Thoracic aorta (tissue), 2 donors: ENCODE results near the gene ULBP3. TPM values are rescaled to one million over a fixed set of nuclear protein-coding genes. Genes with fewer than 3 reads are reported as not detected.
A peak's percentile ranks its signal among the peaks of the same experiment; 100 is the strongest.

Source experiments
- ATAC-seq: fragments of 150-250 bp; one replicate; pipeline ENCODE4 v1.8.0; 2017; ENCODE audit warnings: low read depth; ENCODE audit not compliant: insufficient number of reproducible peaks, low FRiP score
- DNase-seq: peaks from one replicate; pipeline ENCODE4 v3.0.0-alpha.2; 2020; ENCODE audit warnings: low spot score
- H3K27ac ChIP-seq, 2 donors: fragments of 200-600 bp; sonication (generic); 1 replicate in 1 of 2; 2 replicates in 1 of 2; pipeline ENCODE4 v1.5.1; 2016; ENCODE audit warnings: mild to moderate bottlenecking in 2 of 2, moderate library complexity in 2 of 2
- H3K27me3 ChIP-seq: fragments of 200-600 bp; sonication (generic); replicated peaks from 2 replicates; pipeline ENCODE4 v1.6.0; 2016; ENCODE audit warnings: mild to moderate bottlenecking; ENCODE audit not compliant: insufficient read depth
- H3K36me3 ChIP-seq: fragments of 200-600 bp; sonication (generic); one replicate; pipeline ENCODE4 v1.5.1; 2016
- H3K4me1 ChIP-seq, 2 donors: fragments of 200-600 bp; sonication (generic); 1 replicate in 1 of 2; 2 replicates in 1 of 2; pipeline versions ENCODE4 v1.5.1 to v1.6.0; 2016; ENCODE audit warnings: low read depth in 2 of 2, mild to moderate bottlenecking in 1 of 2; ENCODE audit not compliant: control insufficient read depth in 1 of 2
- H3K4me3 ChIP-seq: fragments of 200-600 bp; sonication (generic); 2 replicates; pipeline ENCODE4 v1.5.1; 2016; ENCODE audit warnings: mild to moderate bottlenecking
- H3K9me3 ChIP-seq: fragments of 200-600 bp; sonication (generic); 2 replicates; pipeline ENCODE4 v1.5.1; 2016
- total RNA-seq, 2 donors: library from RNA; depleted of rRNA; stranded (reverse); fragments of >200 nt; gene quantifications; one replicate each; pipeline versions ENCODE4 v1.1.0 to v1.2.3, GENCODE V29; 2016
- TF ChIP-seq, protein P1 (sequence below): fragments of 200-600 bp; sonication (generic); IDR thresholded peaks from one replicate; pipeline ENCODE4 v1.5.1; 2019; ENCODE audit warnings: antibody characterized with exemption

The ULBP3 gene
- total RNA-seq, 2 donors from 2014 or later, result 0.78 to 3.0 TPM

DNA sequence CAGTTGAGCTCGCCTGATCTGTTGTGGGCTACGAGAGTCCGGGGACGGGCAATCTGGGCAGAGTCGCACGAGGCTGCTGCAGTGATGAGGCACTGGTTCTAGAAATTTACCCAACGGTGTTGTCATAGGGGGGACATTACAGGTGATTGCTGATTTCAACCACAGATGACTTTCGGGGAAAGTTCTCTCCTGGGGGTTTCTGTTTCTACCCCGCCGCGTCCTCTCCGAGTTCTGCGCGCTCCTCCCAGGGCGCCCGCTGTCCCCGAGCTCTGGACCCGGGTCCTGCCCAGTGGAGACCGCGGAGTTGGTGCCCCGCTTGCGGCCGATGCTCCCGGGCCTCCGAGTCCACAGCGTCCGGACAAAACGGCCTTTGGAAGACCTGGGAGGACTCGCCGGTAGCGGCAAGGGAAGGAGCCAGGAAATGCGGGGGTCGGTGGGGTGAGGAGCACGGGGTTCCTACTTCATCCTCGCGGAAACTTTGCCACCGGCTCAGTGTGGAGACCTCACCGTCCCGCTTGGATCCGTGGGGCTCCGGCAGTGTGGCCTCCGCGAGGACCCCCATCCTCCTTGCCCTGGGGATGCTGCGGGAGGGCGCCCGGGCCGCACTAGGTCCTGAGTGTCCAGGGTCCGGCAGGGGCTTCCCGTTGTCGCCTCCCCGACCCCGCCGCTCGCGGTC lies 31.3 kb downstream of the ULBP3 start:
- H3K4me1 ChIP-seq, result peaks cover 13 to 16% of the 10 kb centered on the region in 2 donors
- H3K9me3 ChIP-seq, result no peaks in the 10 kb centered on the region
- DNase-seq (no peak), ATAC-seq (no peak)
- peaks cover 12% of the 10 kb centered on the region for H3K27me3 ChIP-seq
- no peaks in the 10 kb centered on the region for H3K36me3 ChIP-seq
- H3K27ac ChIP-seq, result no peak overlapping the region
- peak overlapping the region; percentile 66 for H3K4me3 ChIP-seq
- TF ChIP-seq, protein P1, sequence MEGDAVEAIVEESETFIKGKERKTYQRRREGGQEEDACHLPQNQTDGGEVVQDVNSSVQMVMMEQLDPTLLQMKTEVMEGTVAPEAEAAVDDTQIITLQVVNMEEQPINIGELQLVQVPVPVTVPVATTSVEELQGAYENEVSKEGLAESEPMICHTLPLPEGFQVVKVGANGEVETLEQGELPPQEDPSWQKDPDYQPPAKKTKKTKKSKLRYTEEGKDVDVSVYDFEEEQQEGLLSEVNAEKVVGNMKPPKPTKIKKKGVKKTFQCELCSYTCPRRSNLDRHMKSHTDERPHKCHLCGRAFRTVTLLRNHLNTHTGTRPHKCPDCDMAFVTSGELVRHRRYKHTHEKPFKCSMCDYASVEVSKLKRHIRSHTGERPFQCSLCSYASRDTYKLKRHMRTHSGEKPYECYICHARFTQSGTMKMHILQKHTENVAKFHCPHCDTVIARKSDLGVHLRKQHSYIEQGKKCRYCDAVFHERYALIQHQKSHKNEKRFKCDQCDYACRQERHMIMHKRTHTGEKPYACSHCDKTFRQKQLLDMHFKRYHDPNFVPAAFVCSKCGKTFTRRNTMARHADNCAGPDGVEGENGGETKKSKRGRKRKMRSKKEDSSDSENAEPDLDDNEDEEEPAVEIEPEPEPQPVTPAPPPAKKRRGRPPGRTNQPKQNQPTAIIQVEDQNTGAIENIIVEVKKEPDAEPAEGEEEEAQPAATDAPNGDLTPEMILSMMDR, result no peak

DNA sequence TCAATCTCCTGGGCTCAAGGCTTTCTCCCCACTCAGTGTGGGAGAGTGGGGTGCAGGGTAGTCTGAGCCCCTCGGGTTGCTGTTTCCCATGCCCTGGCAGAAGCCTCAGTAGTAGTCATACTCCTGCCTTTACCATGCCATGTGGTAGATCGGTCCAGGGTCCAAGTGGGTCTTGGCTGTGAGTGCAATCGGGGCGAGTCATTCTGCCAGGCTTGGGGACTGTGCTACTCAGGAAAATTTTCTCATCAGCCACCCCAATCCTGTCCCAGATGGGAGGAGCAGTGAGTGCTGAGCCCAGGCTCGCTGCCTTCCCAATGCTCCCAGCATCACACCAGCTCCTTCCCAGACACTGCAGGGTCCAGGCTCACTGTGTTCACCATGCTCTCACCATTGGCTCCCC lies 32.8 kb downstream of the ULBP3 start:
- ATAC-seq, result no peak
- no peaks in the 10 kb centered on the region for H3K9me3 ChIP-seq
- H3K36me3 ChIP-seq, result no peaks in the 10 kb centered on the region
- H3K27ac ChIP-seq, result no peak overlapping the region
- H3K4me1 ChIP-seq, result peaks cover 13 to 16% of the 10 kb centered on the region in 2 donors
- peaks cover 12% of the 10 kb centered on the region for H3K27me3 ChIP-seq
- DNase-seq, result no peak
- H3K4me3 ChIP-seq, result no peak overlapping the region
- TF ChIP-seq, protein P1, result no peak

DNA sequence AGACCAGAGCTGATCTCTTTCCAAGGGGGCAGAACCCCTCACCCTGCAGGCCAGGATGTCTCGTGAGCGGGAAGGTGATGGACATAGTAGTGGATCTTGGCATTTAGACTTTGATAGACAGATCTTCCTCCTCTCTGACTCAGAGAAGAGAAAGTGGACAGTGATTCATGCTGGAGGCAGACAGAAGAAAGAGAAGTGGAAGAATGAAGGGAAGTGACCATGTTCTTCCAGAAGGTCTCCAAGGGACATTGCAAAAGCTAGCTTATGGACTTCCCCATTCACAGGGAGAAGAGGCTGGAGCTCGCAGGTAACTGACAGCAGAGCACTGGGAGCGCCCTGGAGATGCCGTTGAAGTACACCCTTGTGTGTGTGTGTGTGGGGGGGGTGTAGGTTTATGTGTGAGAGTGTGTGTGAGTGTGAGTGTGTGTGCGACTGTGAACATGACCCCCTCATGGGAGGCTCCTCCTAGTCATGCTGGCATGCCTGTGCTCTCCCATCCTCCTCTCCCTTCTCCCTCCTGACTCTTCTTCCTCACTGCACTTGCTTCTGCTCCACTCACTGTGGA lies 35.6 kb downstream of the ULBP3 start:
- ATAC-seq, result no peak

DNA sequence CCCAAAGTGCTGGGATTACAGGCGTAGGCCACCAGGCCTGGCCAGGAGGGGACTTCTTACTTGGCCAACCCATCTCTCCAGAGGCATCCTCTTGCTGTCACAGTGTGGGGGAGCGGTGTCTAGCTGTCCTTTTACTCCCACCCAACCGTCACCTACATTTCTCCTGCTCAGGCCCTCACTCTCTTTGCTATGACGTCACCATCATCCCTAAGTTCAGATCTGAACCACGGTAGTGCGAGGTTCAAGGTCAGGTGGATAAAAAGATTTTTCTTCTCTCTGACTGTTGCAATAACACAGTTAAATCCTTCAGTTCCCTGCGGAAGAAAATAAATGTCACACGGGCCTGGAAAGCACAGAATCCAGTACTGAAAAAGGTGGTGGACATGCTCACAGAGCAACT lies 36.3 kb downstream of the ULBP3 start:
- no peak for ATAC-seq
- H3K36me3 ChIP-seq, result no peaks in the 10 kb centered on the region
- TF ChIP-seq, protein P1, result no peak
- no peaks in the 10 kb centered on the region for H3K9me3 ChIP-seq
- H3K27me3 ChIP-seq, result peaks cover 7% of the 10 kb centered on the region
- H3K27ac ChIP-seq, result no peak overlapping the region
- no peak for DNase-seq
- peaks cover 3 to 6% of the 10 kb centered on the region in 2 donors for H3K4me1 ChIP-seq
- H3K4me3 ChIP-seq, result no peak overlapping the region

More for the DNA sequence above, 35.6 kb downstream of the ULBP3 start:
- DNase-seq, result no peak
- Histone ChIP-seq H3K4me3 (no peak overlapping the region), H3K27ac (no peak overlapping the region), H3K4me1 (peaks cover 10 to 13% of the 10 kb centered on the region in 2 donors), H3K36me3 (no peaks in the 10 kb centered on the region), H3K27me3 (peaks cover 12% of the 10 kb centered on the region), H3K9me3 (no peaks in the 10 kb centered on the region)
- TF ChIP-seq, protein P1, result no peak

DNA sequence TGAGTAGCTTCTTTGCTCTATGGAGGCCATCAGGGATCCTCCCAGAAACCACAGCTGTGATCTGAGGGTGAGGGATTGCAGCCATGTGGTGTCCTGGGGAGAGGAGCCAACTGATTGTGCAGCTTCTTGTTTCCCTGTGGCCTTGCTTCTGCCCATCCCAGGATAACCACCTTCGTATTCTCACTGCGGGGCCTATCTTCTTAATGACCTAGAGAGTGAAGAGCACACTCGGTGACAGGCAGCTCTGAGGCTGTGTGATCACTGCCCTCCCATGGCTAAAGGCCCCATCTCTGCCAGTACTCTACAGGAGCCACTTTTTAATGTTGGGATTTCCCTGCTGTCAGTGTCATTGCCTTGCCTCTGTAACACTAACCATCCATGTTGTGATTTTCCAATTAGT lies 38.3 kb downstream of the ULBP3 start:
- TF ChIP-seq, protein P1, result no peak
- Histone ChIP-seq H3K27me3 (peaks cover 8% of the 10 kb centered on the region), H3K27ac (no peak overlapping the region), H3K9me3 (no peaks in the 10 kb centered on the region), H3K36me3 (no peaks in the 10 kb centered on the region), H3K4me3 (no peak overlapping the region), H3K4me1 (peaks cover 3% of the 10 kb centered on the region in 2 donors)
- no peak for DNase-seq
- no peak for ATAC-seq
